NB4 (cell line): ENCODE data around the gene ACSL5.

Experiments
- MYC ChIP-seq: IDR thresholded peaks from 2 replicates; pipeline ENCODE4 v1.6.1; 2011; ENCODE audit warnings: low read depth, low read length
- POLR2A ChIP-seq: IDR thresholded peaks from 2 replicates; pipeline ENCODE4 v1.6.1; 2011; ENCODE audit warnings: mild to moderate bottlenecking; ENCODE audit not compliant: insufficient read length; ENCODE audit errors: extremely low read depth
- TF ChIP-seq, protein P1 (sequence below): IDR thresholded peaks from one replicate; pipeline ENCODE4 v1.5.1; 2012; ENCODE audit warnings: low read depth, low read length
- TF ChIP-seq, protein P2 (sequence below): IDR thresholded peaks from 2 replicates; pipeline ENCODE4 v1.6.1; 2011; ENCODE audit warnings: low read depth, low read length

DNA sequence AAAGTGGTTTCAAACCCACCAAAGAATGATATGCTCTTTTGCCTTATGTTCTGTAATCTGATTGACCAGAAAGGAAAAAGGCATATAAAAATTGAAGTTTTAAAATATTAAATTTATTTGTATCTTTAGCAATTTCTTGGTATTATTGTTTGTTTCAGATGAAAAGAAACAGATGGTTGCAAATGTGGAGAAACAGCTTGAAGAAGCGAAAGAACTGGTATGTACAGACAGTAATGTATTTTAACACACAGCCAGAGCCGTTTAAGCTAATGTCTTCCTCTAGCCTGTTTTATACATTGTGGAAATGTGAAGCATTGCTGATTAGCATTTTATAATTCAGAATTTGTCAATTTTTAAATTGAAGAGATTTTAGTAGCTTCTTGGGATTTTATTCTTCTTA is 86.5 kb downstream of the ACSL5 start:
- TF ChIP-seq, protein P1, sequence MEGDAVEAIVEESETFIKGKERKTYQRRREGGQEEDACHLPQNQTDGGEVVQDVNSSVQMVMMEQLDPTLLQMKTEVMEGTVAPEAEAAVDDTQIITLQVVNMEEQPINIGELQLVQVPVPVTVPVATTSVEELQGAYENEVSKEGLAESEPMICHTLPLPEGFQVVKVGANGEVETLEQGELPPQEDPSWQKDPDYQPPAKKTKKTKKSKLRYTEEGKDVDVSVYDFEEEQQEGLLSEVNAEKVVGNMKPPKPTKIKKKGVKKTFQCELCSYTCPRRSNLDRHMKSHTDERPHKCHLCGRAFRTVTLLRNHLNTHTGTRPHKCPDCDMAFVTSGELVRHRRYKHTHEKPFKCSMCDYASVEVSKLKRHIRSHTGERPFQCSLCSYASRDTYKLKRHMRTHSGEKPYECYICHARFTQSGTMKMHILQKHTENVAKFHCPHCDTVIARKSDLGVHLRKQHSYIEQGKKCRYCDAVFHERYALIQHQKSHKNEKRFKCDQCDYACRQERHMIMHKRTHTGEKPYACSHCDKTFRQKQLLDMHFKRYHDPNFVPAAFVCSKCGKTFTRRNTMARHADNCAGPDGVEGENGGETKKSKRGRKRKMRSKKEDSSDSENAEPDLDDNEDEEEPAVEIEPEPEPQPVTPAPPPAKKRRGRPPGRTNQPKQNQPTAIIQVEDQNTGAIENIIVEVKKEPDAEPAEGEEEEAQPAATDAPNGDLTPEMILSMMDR = no peak
- TF ChIP-seq POLR2A (no peak), MYC (no peak)
- TF ChIP-seq, protein P2, sequence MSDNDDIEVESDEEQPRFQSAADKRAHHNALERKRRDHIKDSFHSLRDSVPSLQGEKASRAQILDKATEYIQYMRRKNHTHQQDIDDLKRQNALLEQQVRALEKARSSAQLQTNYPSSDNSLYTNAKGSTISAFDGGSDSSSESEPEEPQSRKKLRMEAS = no peak
